WTC11 (cell line): ENCODE measurements around the gene SKIC8. TPM values are rescaled to one million over a fixed set of nuclear protein-coding genes. Genes with fewer than 3 reads are reported as not detected.

Source experiments
- ATAC-seq: fragments of 200-7000 bp; cut with Tn5 transposase; 2 replicates; pipeline ENCODE4 v1.10.0; 2021; ENCODE audit warnings: mild to moderate bottlenecking, moderate library complexity
- CTCF ChIA-PET: fragments of 300-600 bp; sonication (Branson Sonifier 250); formaldehyde crosslinking; loops from one replicate; lab custom pipeline; 2021; ENCODE audit warnings: antibody characterized with exemption; lab: Charles Lee
- POLR2A ChIA-PET: fragments of 350-600 bp; sonication (Branson Sonifier 250); formaldehyde crosslinking; loops from one replicate; lab custom pipeline; 2021; ENCODE audit warnings: antibody characterized with exemption; lab: Charles Lee
- DNase-seq: peaks from one replicate; pipeline ENCODE4 v3.0.0; 2021; ENCODE audit warnings: low spot score
- H3K27ac Mint-ChIP-seq: 2 replicates; pipeline ENCODE4 v1.8.0; 2021; ENCODE audit warnings: mixed read lengths
- H3K27me3 Mint-ChIP-seq: 2 replicates; pipeline ENCODE4 v1.8.0; 2021; ENCODE audit warnings: low read depth, mild to moderate bottlenecking, moderate library complexity, mixed read lengths
- H3K36me3 Mint-ChIP-seq: 2 replicates; pipeline ENCODE4 v1.8.0; 2021; ENCODE audit warnings: mixed read lengths
- H3K4me1 Mint-ChIP-seq: 2 replicates; pipeline ENCODE4 v1.8.0; 2022; ENCODE audit warnings: mixed read lengths
- H3K4me3 Mint-ChIP-seq: 2 replicates; pipeline ENCODE4 v1.8.0; 2021; ENCODE audit warnings: mild to moderate bottlenecking, moderate library complexity, mixed read lengths
- H3K9me3 Mint-ChIP-seq: 2 replicates; pipeline ENCODE4 v1.8.0; 2021; ENCODE audit warnings: mixed read lengths
- FOXP1 ChIP-seq: sonication (generic); formaldehyde crosslinking; IDR thresholded peaks from 2 replicates; pipeline ENCODE4 v1.8.0; 2022; ENCODE audit warnings: missing genetic modification reagents, mild to moderate bottlenecking, moderate library complexity, borderline replicate concordance
- JAZF1 ChIP-seq: fragments of 250-450 bp; sonication (Bioruptor Pico); IDR thresholded peaks from 2 replicates; pipeline ENCODE4 v1.9.0; 2021; ENCODE audit warnings: moderate library complexity, mild to moderate bottlenecking, inconsistent platforms
- MLX ChIP-seq: sonication (generic); formaldehyde crosslinking; IDR thresholded peaks from 2 replicates; pipeline ENCODE4 v1.8.1; 2023; ENCODE audit warnings: mild to moderate bottlenecking, missing genetic modification reagents, moderate library complexity
- TEAD1 ChIP-seq: sonication (generic); formaldehyde crosslinking; IDR thresholded peaks from 2 replicates; pipeline ENCODE4 v1.8.0; 2022; ENCODE audit warnings: mild to moderate bottlenecking, missing genetic modification reagents
- TP53 ChIP-seq: sonication (generic); formaldehyde crosslinking; IDR thresholded peaks from 2 replicates; pipeline ENCODE4 v1.8.1; 2023; ENCODE audit warnings: mild to moderate bottlenecking, missing genetic modification reagents
- USF1 ChIP-seq: sonication (generic); formaldehyde crosslinking; IDR thresholded peaks from 2 replicates; pipeline ENCODE4 v1.8.0; 2022; ENCODE audit warnings: mild to moderate bottlenecking, missing genetic modification reagents
- ZNF416 ChIP-seq: fragments of 250-450 bp; sonication (Bioruptor Pico); IDR thresholded peaks from 2 replicates; pipeline ENCODE4 v1.9.0; 2021; ENCODE audit warnings: mild to moderate bottlenecking, inconsistent platforms
- ZNF425 ChIP-seq: fragments of 250-450 bp; sonication (Bioruptor Pico); conservative IDR thresholded peaks from 2 replicates; pipeline ENCODE4 v1.9.0; 2021; ENCODE audit warnings: mild to moderate bottlenecking
- ZNF671 ChIP-seq: fragments of 250-450 bp; sonication (Bioruptor Pico); IDR thresholded peaks from 2 replicates; pipeline ENCODE4 v1.8.0; 2021; ENCODE audit warnings: mild to moderate bottlenecking
- total RNA-seq: library from RNA; stranded (reverse); gene quantifications from 3 replicates; pipeline ENCODE4 v1.2.3, GENCODE V29; 2021
- TF ChIP-seq, protein P1 (sequence below): sonication (generic); formaldehyde crosslinking; IDR thresholded peaks from 2 replicates; pipeline ENCODE4 v1.8.0; 2022; ENCODE audit warnings: mild to moderate bottlenecking, missing genetic modification reagents
- TF ChIP-seq, protein P2 (sequence below): sonication (generic); formaldehyde crosslinking; IDR thresholded peaks from 2 replicates; pipeline ENCODE4 v1.8.0; 2022; ENCODE audit warnings: mild to moderate bottlenecking, missing genetic modification reagents

The SKIC8 gene
- total RNA-seq, 1 experiment from 2014 or later = 55.6 TPM

DNA sequence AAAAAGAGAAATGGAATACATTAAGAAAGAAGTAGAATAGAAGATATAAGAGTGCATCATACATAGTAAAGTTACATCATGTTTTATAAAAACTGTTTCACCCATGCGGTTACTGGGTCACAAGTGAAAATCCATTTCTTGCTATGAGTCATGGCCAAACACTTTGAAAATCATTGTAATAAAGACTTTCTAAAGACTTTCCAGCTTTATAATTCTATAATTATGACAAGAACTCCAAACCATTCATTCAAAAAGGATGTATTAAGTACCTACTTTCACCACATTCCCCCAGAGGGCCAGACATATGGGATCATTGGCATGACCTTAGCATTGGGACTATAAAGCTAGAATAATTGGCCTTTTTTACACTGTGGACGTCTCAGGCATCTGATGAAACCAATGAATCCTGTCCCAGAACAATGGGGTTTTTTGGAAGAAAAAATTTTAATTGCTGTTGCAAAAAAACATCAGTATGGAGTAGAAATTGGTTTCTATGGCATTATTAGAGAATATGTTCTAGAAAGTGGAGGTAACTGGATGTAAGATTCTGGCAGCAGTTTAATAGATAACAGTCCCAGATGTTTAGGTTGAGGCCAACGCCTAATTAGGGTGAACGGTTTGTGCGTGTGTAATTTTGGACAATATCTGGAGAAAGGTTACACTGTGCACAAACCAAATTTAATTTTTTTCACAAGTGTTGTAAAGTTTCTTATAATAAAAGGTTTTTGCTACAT is 3.3 kb upstream of the SKIC8 start:
- TF ChIP-seq ZNF416 (no peak), MLX (CRISPR knock-in tag) (no peak), ZNF671 (CRISPR knock-in tag) (no peak)
- Mint-ChIP-seq H3K36me3 (no peaks in the 10 kb centered on the region), H3K9me3 (no peaks in the 10 kb centered on the region), H3K27me3 (peaks cover 12% of the 10 kb centered on the region), H3K4me1 (peaks cover 6% of the 10 kb centered on the region), H3K4me3 (no peak overlapping the region), H3K27ac (no peak overlapping the region)
- ATAC-seq = no peak
- ChIA-PET CTCF (interaction anchor here (0.7 to 2.4 kb wide), 3 partner anchors 112 to 135 kb away, joined by 3 to 10 read pairs (median 5); partner anchors contain the start of gene IREB2), POLR2A (no interaction called here)
- no peak for DNase-seq

GRCh38 chr15:78301828-78302227 is 2.4 kb upstream of the SKIC8 start:
- DNase-seq = no peak
- no peak overlapping the region for H3K4me3 Mint-ChIP-seq
- TF ChIP-seq ZNF425 (CRISPR knock-in tag) = no peak
- no peak for TF ChIP-seq MLX (CRISPR knock-in tag)
- TF ChIP-seq, all 79 proteins: peak for 0
- Mint-ChIP-seq H3K36me3 (no peaks in the 10 kb centered on the region), H3K27me3 (peaks cover 12% of the 10 kb centered on the region), H3K9me3 (no peaks in the 10 kb centered on the region), H3K27ac (no peak overlapping the region), H3K4me1 (peaks cover 6% of the 10 kb centered on the region)
- POLR2A ChIA-PET = no interaction called here
- CTCF ChIA-PET = no interaction called here
- no peak for ATAC-seq

GRCh38 chr15:78301326-78301725 is 1.9 kb upstream of the SKIC8 start:
- ChIA-PET POLR2A (no interaction called here), CTCF (no interaction called here)
- Mint-ChIP-seq H3K4me3 (no peak overlapping the region), H3K27ac (no peak overlapping the region), H3K27me3 (peaks cover 12% of the 10 kb centered on the region), H3K36me3 (no peaks in the 10 kb centered on the region), H3K9me3 (no peaks in the 10 kb centered on the region), H3K4me1 (peaks cover 6% of the 10 kb centered on the region)
- ATAC-seq = no peak
- TF ChIP-seq FOXP1 (CRISPR knock-in tag) = no peak
- TF ChIP-seq TEAD1 (CRISPR knock-in tag) = no peak
- no peak for TF ChIP-seq ZNF416
- no peak for TF ChIP-seq TP53 (CRISPR knock-in tag)
- no peak for DNase-seq

DNA sequence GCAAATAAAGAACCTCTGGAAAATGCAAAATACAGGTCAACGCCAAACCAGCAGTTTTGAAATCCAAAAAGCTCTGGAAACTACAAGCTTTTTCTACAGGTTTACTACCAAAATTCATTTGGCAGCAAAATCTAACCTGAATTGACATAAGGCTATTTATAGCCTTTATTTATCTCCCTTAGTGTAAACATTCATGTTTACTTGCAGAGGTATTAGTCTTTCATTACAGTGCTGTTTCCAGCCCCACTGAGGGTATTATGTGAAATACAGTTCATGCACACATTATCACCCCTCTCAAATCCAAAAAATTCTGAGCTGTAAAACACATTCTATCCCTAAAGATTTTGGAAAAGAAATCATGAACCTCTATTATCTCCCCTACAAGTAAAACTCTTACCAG is 7.2 kb downstream of the SKIC8 start:
- CTCF ChIA-PET = no interaction called here
- no peak overlapping the region for H3K27ac Mint-ChIP-seq
- no peaks in the 10 kb centered on the region for H3K4me1 Mint-ChIP-seq

More for the DNA sequence above, 7.2 kb downstream of the SKIC8 start:
- TF ChIP-seq, protein P1, sequence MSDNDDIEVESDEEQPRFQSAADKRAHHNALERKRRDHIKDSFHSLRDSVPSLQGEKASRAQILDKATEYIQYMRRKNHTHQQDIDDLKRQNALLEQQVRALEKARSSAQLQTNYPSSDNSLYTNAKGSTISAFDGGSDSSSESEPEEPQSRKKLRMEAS (CRISPR knock-in tag) = no peak
- TF ChIP-seq, protein P2, sequence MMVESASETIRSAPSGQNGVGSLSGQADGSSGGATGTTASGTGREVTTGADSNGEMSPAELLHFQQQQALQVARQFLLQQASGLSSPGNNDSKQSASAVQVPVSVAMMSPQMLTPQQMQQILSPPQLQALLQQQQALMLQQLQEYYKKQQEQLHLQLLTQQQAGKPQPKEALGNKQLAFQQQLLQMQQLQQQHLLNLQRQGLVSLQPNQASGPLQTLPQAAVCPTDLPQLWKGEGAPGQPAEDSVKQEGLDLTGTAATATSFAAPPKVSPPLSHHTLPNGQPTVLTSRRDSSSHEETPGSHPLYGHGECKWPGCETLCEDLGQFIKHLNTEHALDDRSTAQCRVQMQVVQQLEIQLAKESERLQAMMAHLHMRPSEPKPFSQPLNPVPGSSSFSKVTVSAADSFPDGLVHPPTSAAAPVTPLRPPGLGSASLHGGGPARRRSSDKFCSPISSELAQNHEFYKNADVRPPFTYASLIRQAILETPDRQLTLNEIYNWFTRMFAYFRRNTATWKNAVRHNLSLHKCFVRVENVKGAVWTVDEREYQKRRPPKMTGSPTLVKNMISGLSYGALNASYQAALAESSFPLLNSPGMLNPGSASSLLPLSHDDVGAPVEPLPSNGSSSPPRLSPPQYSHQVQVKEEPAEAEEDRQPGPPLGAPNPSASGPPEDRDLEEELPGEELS (CRISPR knock-in tag) = no peak
- no peak for TF ChIP-seq USF1 (CRISPR knock-in tag)
- no peak for TF ChIP-seq JAZF1 (CRISPR knock-in tag)
- TF ChIP-seq, all 79 proteins: peak for 0
- no peaks in the 10 kb centered on the region for H3K27me3 Mint-ChIP-seq
- H3K9me3 Mint-ChIP-seq = no peaks in the 10 kb centered on the region
- H3K4me3 Mint-ChIP-seq = no peak overlapping the region
- peaks cover 18% of the 10 kb centered on the region for H3K36me3 Mint-ChIP-seq
- POLR2A ChIA-PET = no interaction called here
- ATAC-seq (no peak), DNase-seq (no peak)
